KOPT-K1 (cell line): ENCODE measurements around the gene SSC4D.
"Not testable (repeated sequence)": the region's sequence is repeated elsewhere in the genome, so short reads cannot be mapped to it uniquely, and the experiment has no call there.

Experiments used
- H3K27ac ChIP-seq: fragments of 200-600 bp; sonication (generic); 2 replicates; pipeline ENCODE4 v1.5.1; 2016; ENCODE audit warnings: antibody characterized with exemption, mild to moderate bottlenecking, low read depth, low read length; ENCODE audit not compliant: poor library complexity, severe bottlenecking
- H3K36me3 ChIP-seq: fragments of 200-600 bp; sonication (generic); 2 replicates; pipeline ENCODE4 v1.5.1; 2017; ENCODE audit warnings: antibody characterized with exemption, mild to moderate bottlenecking, low read length, moderate library complexity; ENCODE audit not compliant: insufficient read depth
- H3K9me3 ChIP-seq: fragments of 200-600 bp; sonication (generic); 2 replicates; pipeline ENCODE4 v1.5.1; 2017; ENCODE audit warnings: antibody characterized with exemption, low read length, mild to moderate bottlenecking; ENCODE audit not compliant: insufficient read depth, poor library complexity, severe bottlenecking

The SSC4D gene

DNA sequence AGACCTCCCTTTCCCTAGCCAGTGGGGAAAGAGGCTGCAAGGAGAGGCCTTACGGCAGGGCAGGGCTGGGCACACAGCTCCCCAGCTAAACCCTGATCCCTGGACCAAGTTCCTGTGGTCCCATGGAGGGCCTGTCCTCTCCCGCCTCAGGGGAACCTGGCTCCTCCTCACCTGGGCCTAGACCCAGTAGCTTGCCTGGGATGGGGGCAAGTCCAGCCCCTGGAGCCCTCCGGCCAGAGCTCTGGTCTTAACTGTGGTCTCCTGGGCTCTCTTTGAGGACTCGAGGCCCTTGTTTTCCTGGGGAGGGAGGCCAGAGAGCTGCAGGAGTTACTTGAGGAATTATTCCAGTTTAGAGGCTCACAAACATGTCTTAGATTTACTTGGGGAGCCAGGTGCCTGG is 16.7 kb upstream of the SSC4D start:
- Histone ChIP-seq H3K27ac (no peak overlapping the region), H3K36me3 (no peaks in the 10 kb centered on the region), H3K9me3 (no peaks in the 10 kb centered on the region)

GRCh38 chr7:76425558-76425957 is 16.1 kb upstream of the SSC4D start:
- H3K9me3 ChIP-seq, H3K27ac ChIP-seq, H3K36me3 ChIP-seq: not testable (repeated sequence)

DNA sequence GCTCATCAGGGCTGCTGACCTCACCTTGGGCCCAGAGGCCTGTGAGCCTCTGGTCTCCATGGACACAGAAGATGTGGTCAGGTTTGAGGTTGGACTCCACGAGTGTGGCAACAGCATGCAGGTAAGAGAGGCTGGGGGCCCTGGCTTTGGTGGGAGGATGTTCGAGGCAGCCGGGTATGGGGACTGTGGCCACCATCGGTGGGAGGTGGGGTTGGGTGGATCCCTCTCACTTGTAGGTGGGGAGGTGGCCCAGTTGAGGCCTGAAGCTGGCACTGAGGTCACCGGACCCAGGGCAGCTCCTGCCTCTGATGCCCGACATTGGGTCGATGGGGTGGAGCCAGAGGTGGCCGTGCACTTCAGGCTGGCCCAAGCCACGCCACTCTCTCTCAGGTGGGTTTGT is 15.7 kb upstream of the SSC4D start:
- Histone ChIP-seq H3K9me3 (no peaks in the 10 kb centered on the region), H3K27ac (no peak overlapping the region), H3K36me3 (no peaks in the 10 kb centered on the region)

DNA sequence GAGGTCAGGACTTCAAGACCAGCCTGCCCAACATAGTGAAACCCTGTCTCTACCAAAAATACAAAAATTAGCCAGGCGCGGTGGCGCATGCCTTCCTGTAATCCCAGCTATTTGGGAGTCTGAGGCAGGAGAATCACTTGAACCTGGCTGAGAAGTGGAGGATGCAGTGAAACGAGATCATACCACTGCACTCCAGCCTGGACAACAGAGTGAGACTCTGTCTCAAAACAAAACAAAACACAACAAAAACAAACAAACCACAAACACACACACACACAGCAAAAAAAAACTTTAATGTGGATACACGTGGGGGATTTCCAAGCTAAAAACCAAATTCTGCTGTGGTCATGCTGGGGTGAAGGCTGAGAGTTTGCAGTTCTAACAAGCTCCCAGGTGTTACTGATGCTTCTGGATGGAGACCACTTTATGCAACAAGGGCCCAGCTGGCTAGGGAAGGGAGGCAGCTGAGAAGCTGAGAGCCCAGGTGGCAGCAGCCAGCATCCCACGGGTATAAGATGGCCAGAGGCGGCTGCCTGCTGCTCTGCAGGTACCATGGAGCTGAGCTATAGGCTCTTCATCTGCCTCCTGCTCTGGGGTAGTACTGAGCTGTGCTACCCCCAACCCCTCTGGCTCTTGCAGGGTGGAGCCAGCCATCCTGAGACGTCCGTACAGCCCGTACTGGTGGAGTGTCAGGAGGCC is 15.1 kb upstream of the SSC4D start, which contains the start of gene ZP3:
ZP3 (plus strand) TSS at position 538 of the 699 bp plus-strand sequence; CDS start at position 553, 15 bp downstream.
- H3K36me3 ChIP-seq, result no peaks in the 10 kb centered on the region
- H3K27ac ChIP-seq, result no peak within 1 kb of the TSS
- no peaks in the 10 kb centered on the region for H3K9me3 ChIP-seq

GRCh38 chr7:76423666-76424412 is 14.3 kb upstream of the SSC4D start:
- Histone ChIP-seq H3K36me3 (no peaks in the 10 kb centered on the region), H3K9me3 (no peaks in the 10 kb centered on the region), H3K27ac (no peak overlapping the region)

DNA sequence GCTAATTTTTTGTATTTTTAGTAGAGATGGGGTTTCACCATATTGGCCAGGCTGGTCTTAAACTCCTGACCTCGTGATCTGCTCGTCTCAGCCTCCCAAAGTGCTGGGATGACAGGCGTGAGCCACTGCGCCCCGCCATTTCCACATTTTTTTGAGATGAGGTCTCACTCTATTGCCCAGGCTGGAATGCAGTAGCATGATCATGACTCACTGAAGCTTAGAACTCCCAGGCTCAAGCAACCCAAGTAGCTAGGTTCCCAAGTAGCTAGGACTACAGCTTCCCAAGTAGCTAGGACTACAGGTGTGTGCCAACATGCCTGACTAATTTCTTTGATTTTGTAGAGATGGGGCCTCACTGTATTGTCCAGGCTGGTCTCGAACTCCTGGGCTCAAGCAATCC is 11.6 kb upstream of the SSC4D start:
- not testable (repeated sequence) for H3K36me3 ChIP-seq, H3K9me3 ChIP-seq, H3K27ac ChIP-seq

GRCh38 chr7:76417654-76418310 is 8.3 kb upstream of the SSC4D start:
- not testable (repeated sequence) for H3K27ac ChIP-seq, H3K36me3 ChIP-seq

DNA sequence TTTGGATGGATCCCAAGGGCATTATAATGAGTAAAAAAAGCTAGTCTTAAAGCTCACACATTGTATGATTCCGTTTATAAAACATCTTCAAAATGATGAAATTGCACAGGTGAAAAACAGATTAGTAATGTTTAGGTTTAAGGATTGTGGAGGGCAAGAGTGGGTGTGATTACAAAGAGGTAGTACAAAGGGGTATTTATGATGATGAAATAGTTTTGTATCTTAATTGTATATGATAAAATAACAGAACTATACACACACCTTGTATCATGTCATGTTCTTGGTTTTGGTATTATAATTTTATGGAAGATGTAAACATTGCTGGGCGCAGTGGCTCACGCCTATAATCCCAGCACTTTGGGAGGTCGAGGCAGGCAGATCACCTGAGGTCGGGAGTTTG is 2.8 kb upstream of the SSC4D start:
- Histone ChIP-seq H3K27ac (no peak overlapping the region), H3K9me3 (no peaks in the 10 kb centered on the region), H3K36me3 (no peaks in the 10 kb centered on the region)

More at GRCh38 chr7:76417654-76418310, 8.3 kb upstream of the SSC4D start:
- not testable (repeated sequence) for H3K9me3 ChIP-seq

DNA sequence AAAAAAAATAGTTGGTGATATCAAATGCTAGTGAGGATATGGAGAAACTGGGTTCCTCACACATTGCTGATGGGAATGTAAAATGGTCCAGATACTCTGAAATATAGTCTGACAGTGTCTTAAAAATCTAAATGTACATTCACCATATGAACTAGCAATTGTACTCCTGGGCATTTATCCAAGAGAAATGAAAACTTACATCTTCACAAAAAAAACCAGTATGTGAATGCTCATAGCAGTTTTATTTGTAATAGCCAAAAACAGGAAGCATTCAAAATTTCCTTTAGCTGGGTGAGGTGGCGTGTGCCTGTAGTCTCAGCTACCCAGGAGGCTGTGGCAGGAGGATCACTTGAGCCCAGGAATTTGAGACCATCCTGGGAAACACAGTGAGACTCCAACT is 2.1 kb upstream of the SSC4D start:
- Histone ChIP-seq H3K9me3 (no peaks in the 10 kb centered on the region), H3K36me3 (no peaks in the 10 kb centered on the region), H3K27ac (no peak overlapping the region)

DNA sequence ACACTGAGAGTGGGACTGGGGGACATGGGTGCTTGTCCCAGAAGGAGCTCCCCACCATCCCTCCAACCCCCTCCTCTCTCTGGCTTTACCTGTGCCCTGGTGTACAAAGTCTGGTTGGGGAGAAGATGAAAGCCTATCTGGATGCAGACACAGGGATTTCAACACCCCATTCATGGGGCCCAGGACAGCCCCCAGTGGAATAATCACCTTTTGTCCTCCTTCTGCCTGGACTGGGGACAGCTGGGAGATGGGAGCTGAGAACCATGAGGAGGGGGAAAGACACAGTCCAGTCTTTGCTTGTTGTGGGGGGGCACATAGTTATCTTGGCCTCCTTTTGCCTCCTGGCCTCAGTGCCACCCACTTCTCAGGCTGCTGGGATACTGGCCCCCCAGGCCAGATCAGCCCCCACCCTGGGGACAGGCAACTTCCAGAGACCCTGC is 1.4 kb downstream of the SSC4D start:
- Histone ChIP-seq H3K9me3 (no peaks in the 10 kb centered on the region), H3K27ac (no peak overlapping the region)

DNA sequence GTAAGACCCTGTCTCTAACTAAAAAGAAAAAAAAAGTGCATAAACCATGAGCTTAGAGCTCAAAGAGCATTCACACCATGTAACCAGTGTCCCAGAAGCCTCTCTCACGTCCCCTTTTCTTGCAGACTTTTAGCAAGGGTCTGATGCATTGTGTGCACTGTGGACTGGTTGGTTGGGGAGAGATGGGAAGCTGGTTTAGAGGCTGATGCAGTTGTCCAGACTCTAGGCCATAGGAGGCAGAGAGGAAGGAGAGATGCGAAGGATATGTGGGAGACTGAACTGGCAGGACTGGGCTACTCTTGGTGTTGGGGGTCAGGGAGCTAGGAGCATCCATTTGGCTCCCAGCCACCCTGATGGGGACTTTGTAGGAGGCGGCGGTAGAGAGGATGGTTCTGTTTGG is 1.8 kb downstream of the SSC4D start:
- H3K36me3 ChIP-seq, result no peaks in the 10 kb centered on the region
- H3K27ac ChIP-seq, result no peak overlapping the region
- H3K9me3 ChIP-seq, result no peaks in the 10 kb centered on the region

More for the DNA sequence above, 1.4 kb downstream of the SSC4D start:
- no peaks in the 10 kb centered on the region for H3K36me3 ChIP-seq

GRCh38 chr7:76405738-76406137 is 3.8 kb downstream of the SSC4D start:
- no peaks in the 10 kb centered on the region for H3K36me3 ChIP-seq
- H3K9me3 ChIP-seq, result no peaks in the 10 kb centered on the region
- no peak overlapping the region for H3K27ac ChIP-seq

DNA sequence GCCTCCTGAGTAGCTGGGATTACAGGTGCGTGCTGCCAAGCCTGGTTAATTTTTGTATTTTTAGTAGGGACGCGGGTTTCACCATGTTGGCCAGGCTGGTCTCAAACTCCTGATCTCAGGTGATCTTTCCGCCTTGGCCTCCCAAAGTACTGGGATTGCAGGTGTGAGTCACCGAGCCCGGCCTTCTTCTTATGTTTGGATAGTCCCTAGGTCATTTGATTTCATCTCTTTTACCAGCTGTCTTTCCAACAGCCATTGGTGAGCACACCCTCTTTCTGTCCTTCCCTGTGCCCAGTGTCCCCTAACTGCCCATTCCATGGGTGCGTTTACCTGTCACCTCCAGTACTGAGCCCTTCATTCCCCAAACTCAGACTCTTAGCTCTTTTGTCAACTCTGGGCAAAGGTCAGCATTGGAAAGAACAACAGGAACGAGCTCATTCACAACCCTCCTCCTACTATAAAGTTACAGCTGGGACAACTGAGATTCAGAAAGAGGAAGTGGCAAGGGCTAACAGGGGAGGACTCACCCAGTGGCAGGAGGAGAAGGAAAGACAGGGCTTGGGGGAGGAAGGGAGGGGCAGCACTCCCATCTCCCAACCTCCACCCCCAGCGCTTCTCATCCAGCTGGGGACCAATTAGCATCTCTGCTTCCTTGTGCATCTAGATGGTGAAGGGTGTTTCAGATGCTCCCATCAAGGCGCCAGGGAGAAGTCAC is 5.6 kb downstream of the SSC4D start:
- Histone ChIP-seq H3K9me3 (no peaks in the 10 kb centered on the region), H3K36me3 (no peaks in the 10 kb centered on the region), H3K27ac (no peak overlapping the region)

- H3K36me3 ChIP-seq, H3K27ac ChIP-seq, H3K9me3 ChIP-seq: not testable (repeated sequence)
These were observed 6.4 kb downstream of the SSC4D start for GRCh38 chr7:76403097-76403496.

- no peaks in the 10 kb centered on the region for H3K36me3 ChIP-seq
- H3K27ac ChIP-seq, result no peak overlapping the region
- no peaks in the 10 kb centered on the region for H3K9me3 ChIP-seq
These were observed 9.2 kb downstream of the SSC4D start for GRCh38 chr7:76400248-76400647.
